Forelimb muscle (tissue), 1 donor: ENCODE data around the gene MRGPRF. TPM values are rescaled to one million over a fixed set of nuclear protein-coding genes. Genes with fewer than 3 reads are reported as not detected.

ENCODE experiments used
- DNase-seq: peaks from one replicate; pipeline ENCODE4 v3.0.0-alpha.2; 2013; ENCODE audit warnings: low read depth
- polyA plus RNA-seq: library from polyadenylated mRNA; unstranded; fragments of 120-200 nt; gene quantifications from one replicate; pipeline ENCODE4 v1.2.1, GENCODE V29; 2013; ENCODE audit not compliant: insufficient read length

The MRGPRF gene
- polyA plus RNA-seq, 1 donor = 18.3 TPM

DNA sequence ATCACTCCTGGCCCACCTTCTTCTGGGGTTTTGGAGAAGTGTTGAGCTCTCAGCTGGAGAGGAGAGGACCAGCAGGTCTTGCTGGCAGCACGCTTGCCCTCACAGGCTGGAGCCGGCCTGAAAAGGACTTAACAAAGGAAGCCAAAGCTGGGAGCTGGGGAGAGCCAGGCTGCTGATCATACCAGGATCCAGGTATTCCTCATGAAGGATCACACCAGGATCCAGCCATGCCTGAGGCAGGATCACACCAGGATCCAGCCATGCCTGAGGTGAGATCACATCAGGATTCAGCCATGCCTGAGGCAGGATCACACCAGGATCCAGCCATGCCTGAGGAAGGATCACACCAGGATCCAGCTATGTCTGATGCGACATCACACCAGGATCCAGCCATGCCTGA is 49.3 kb downstream of the MRGPRF start:
- no peak for DNase-seq

DNA sequence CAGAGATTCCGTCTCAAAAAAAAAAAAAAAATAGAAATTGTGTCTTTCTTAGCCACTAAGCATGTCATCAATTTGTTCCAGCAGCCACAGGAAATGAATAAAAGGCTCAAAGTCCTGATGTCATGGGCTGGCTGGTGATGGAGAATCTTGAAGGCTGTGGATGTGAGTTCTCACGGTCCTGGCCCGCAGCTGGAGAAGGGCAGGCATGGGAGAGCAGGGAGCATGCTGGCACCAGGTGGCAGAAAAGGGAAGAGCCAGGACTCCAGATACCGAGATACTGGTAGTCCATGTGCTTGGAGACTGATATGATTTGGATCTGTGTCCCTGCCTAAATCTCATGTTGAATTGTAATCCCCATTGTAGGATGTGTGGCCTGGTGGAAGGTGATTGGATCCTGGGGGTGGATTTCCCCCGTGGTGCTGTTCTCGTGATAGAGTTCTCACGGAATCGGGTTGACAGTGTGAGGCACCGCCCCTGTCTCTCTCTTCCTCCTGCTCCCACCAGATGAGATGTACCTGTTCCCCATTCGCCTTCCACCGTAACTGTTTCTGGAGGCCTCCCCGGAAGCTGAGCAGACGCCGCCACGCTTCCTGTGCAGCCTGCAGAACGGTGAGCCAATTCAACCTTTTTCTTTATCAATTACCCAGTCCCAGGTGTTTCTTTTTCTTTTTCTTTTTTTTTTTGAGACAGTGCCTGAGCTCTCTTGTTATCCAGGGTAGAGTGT is 50.4 kb downstream of the MRGPRF start:
- no peak for DNase-seq

DNA sequence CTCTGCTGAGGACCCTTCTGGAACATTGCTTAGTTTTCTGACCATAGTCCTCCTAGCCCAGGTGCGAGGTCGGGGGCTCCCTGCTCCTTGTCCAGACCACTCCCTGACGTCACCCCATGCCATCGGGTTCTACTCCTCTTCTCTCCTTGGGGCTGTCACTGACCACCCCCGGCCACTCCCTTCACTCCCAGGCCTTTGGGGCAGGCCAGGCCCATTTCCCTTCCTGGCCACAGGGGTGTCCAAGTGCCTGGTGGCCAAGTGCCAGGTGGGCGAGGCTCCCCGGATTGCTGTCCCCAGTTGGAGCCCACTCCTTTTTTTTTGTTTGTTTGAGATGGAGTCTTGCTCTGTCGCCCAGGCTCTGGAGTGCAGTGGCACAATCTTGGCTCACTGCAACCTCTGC is 51.8 kb downstream of the MRGPRF start:
- no peak for DNase-seq

DNA sequence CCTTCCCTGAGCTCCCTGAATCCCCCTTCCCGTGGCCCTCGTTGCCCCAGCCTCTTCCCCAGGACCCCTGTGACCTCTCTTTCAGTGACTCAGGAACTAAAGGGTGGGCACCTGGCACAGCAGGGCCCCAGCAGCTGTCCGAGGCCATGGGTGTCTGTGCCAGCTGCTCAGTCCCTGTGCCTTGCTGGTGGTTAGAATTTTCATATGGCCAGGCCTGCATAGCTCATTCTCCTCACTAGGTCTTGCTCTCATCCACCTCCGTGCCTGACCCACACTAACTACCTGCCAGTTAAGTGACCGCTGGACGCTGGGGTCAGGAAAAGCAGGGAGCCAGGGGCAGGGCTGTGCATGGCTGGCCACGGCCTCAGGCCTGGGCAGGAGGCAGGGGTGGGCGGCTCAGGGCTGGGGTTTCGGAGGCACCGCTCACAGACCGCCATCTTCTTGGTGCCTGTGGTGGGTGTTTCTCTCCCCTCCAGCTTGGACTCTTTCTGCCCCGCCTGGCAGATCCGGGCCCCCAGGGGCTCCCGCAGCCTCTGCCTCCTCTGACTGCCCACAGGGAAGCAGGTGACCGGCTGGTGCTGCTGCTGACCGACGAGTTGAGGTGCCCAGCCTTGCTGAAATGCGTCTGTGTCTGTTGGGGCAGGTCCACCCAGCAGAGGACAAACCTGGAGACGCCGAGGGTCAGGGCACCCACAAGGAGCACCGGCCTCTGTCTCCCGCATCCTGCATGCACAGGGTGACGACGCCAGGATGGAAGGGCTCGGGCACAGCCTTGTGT is 52.6 kb downstream of the MRGPRF start:
- no peak for DNase-seq

DNA sequence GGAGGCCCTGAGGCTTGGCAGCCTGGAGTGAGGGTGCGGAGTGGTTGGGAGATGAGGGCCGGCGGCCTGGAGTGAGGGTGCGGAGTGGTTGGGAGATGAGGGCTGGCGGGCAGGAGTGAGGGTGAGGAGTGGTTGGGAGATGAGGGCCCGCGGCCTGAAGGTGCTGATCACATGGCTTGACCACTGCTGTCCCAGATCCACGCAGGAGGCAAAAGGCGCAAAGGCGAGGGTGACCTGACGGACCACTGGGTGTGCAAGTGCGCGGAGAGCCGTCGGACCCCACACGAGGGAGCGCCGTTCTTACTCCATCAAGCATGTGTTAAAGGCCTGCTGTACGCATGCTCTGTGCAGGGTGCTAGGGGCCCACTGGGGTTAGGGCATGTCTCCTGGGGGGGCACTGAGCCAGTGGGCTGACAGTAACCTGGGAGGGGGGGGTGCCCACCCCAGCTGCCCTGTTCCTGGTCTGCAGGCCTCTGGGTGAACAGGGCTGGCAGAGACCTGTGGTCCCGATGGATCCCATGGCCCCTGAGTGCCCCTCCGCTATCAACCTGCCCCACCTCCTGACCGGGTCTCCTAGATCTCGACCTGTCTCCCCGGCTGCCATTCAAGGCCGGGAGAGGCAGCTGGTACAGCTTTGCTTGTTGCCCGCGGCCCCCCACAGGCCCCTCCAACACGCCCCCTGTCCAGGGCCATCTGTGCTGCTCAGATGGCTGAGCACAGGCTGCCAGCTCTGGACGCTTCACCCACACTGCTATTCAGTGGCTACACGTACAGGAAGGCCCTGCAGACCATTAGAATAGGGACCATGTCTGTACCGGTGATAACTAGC is 53.4 kb downstream of the MRGPRF start:
- DNase-seq = no peak

DNA sequence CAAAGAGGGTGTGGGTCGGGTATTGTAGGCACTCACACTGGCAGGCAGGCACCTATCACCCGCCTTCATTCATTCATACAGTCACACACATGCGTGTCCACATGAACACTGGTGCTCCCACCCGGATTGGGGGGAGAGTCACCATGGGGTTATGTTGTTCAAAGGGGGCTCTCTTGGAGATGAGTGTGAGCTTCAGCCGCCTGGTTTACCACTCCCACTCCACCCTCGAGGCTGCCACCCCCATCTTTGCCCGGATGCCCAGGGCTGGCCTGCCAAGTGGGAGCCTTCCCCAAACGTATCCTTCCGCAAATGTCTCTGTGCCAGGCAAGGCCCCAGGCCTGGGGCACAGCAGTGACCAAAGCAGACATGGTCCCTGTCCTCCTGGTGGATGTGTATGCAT is 54.8 kb downstream of the MRGPRF start:
- DNase-seq = no peak

DNA sequence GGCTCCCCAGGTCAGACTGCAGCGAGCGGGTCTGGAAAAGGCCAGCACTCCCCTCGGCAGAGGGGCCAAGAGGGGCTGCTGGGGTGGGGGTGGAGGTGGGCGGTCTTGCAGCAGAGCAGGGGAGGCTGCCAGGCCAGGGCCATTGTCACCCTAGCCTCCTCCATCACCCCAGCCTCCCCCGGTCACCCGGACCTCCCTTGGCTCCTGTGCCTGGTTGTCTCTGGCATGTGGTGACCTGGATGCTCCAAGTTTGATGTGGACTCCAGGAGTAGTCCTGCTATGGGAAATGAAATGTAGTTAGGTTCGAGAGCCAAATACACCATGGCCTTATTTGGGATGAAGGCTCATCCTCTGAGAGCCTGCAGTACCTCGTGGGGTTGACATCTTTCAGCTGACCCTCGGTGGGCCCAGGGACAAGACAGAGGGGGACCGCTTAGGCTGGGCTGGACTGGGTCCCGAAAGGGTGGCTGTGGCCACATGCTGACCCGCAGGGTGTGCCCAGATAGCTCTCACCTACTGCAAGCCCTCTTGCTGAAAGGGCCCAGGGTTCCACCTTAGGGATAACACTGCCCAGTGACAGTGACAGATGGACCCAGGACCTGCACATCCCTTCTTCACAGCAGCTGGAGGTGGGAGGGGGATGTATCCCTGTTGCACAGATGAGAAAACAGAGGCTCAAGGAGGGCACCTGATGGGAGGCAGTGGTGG is 56.3 kb downstream of the MRGPRF start:
- DNase-seq = no peak

DNA sequence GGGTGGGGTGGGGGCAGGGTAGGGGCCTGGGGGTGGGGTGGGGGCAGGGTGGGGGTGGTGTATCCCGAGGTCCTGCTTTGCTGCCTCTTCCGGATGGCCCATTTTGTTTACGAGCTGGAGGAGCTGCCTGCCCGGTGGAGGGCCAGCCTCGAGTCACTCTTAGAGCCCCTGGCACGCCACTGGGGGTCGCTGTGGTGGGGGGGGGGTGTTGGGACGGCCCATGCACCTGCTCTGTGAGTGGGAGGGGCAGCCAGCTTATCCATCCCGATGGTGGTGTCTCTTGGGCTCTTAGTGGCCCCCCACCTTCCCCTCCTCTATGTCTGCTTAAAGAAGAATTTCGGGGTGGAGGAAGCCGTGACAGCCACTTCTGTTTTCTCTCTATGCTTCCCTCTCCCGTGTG is 56.9 kb downstream of the MRGPRF start:
- no peak for DNase-seq

DNA sequence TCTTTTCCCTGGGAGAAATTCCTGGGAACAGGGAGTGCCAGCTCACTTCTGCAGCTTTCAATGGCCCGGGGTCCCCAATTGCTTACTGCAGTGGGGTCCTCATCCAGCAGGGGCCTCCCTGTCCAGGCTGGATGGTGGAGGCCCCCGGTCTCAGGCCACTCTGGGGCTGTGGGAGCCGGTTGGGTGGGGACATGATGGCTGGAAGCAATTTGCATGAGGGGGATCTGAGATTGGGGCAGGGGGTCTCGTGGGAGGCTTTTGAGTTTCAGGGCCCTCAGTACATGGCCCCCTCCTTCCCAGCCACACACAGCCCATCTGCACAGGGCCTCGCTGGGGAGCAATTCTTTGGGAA is 57.5 kb downstream of the MRGPRF start:
- no peak for DNase-seq

DNA sequence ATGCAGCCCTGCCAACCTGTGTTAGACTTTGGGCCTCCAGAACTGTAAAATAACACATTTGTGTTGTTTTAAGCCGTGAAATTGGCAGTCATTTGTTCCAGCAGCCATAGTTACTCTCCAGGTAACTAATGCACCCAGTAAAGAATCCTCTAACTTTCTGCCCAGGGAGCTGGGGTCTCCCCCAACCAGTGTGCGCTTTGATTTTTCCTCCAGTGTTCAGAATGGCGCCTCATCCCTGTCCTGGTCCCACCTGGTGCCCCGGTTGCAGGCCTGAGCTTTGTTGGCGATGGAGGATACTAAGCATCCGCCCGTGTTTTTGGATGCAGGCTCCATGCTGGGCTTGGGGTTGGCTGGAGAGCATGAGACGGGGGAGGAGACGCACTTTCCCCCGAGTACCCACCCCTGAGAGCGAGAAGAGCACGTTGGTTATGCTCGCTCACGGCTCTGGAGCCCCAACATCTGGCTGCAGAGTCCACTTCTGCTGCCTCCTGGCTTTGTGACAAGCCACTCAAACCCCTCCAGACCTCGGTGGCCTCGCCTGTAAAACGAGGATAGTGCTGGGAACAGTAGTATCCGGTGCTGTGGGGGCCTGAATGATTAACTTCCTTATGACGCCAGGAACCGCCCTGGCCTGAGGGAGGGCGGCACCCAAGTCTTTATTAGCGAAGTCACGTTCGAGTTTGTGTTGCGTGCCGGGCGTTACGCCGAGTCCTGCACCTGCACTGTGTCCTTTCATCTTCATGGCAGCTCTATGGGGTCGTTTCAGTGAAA is 58.0 kb downstream of the MRGPRF start:
- peak; percentile 16 for DNase-seq

Other genes with a start within 250 kb of the MRGPRF start
- 9.7 TPM for gene CPT1A, start 171.3 kb downstream of the MRGPRF start, polyA plus RNA-seq
- 51.5 TPM for gene MRPL21, start 109.4 kb downstream of the MRGPRF start, polyA plus RNA-seq
- gene IGHMBP2, start 109.4 kb downstream of the MRGPRF start, polyA plus RNA-seq = 10.3 TPM
- 0.62 TPM for gene MRGPRD, start 32.3 kb downstream of the MRGPRF start, polyA plus RNA-seq
- 7.1 TPM for gene TPCN2, start 35.7 kb upstream of the MRGPRF start, polyA plus RNA-seq
- gene SMIM38, start 142.7 kb upstream of the MRGPRF start, polyA plus RNA-seq = 0.35 TPM